Neural cell (in vitro differentiated cells): Measurements from ENCODE around the gene GALR2. TPM values are rescaled to one million over a fixed set of nuclear protein-coding genes. Genes with fewer than 3 reads are reported as not detected.

ENCODE experiments used
- H2AFZ ChIP-seq: fragments of 200-600, 300-800 bp; sonication (generic), shearing (Covaris generic); 2 replicates; pipeline ENCODE4 v1.6.0; 2014; ENCODE audit warnings: low read depth, mild to moderate bottlenecking, antibody characterized with exemption, low read length, moderate library complexity
- H3F3A ChIP-seq: fragments of 200-600 bp; shearing (Covaris generic); 2 replicates; pipeline ENCODE4 v1.6.1; 2016; ENCODE audit warnings: mild to moderate bottlenecking, moderate library complexity, mixed read lengths, antibody characterized with exemption, low read length; ENCODE audit not compliant: insufficient read depth, poor library complexity, severe bottlenecking
- H3K27ac ChIP-seq: fragments of 200-600, 300-800 bp; sonication (generic), shearing (Covaris generic); 2 replicates; pipeline ENCODE4 v1.5.1; 2014; ENCODE audit warnings: mild to moderate bottlenecking, low read length, moderate library complexity
- H3K27me3 ChIP-seq: fragments of 300-800, 200-600 bp; sonication (generic), shearing (Covaris generic); 2 replicates; pipeline ENCODE4 v1.6.0; 2014; ENCODE audit warnings: mild to moderate bottlenecking, low read depth, low read length, moderate library complexity; ENCODE audit not compliant: insufficient read depth
- H3K36me3 ChIP-seq: fragments of 300-800, 200-600 bp; sonication (generic), shearing (Covaris generic); 2 replicates; pipeline ENCODE4 v1.5.1; 2014; ENCODE audit warnings: mild to moderate bottlenecking, antibody characterized with exemption, low read length, moderate library complexity; ENCODE audit not compliant: insufficient read depth
- H3K4me2 ChIP-seq: fragments of 300-800, 200-600 bp; sonication (generic), shearing (Covaris generic); 2 replicates; pipeline ENCODE4 v1.6.0; 2014; ENCODE audit warnings: mild to moderate bottlenecking, low read length
- H3K4me3 ChIP-seq: fragments of 300-800, 200-600 bp; sonication (generic), shearing (Covaris generic); 2 replicates; pipeline ENCODE4 v1.5.1; 2014; ENCODE audit warnings: mild to moderate bottlenecking, low read length, moderate library complexity
- H3K79me2 ChIP-seq: fragments of 200-600 bp; shearing (Covaris generic); replicated peaks from 2 replicates; pipeline ENCODE4 v1.6.0; 2014; ENCODE audit warnings: mild to moderate bottlenecking, low read length, moderate library complexity; ENCODE audit not compliant: insufficient read depth
- H3K9ac ChIP-seq: fragments of 300-800, 200-600 bp; sonication (generic), shearing (Covaris generic); 2 replicates; pipeline ENCODE4 v1.6.1; 2016; ENCODE audit warnings: mild to moderate bottlenecking, low read length, mixed read lengths
- H3K9me2 ChIP-seq: fragments of 200-600 bp; shearing (Covaris generic); 2 replicates; pipeline ENCODE4 v1.6.1; 2016; ENCODE audit warnings: mild to moderate bottlenecking, low read length, mixed read lengths; ENCODE audit not compliant: insufficient read depth
- H3K9me3 ChIP-seq: fragments of 200-600, 300-800 bp; sonication (generic), shearing (Covaris generic); 2 replicates; pipeline ENCODE4 v1.6.1; 2016; ENCODE audit warnings: mild to moderate bottlenecking, mixed run types, low read length, moderate library complexity, mixed read lengths
- H4K20me1 ChIP-seq: fragments of 200-600 bp; shearing (Covaris generic); 2 replicates; pipeline ENCODE4 v1.6.1; 2016; ENCODE audit warnings: mild to moderate bottlenecking, mixed run types; ENCODE audit not compliant: insufficient read depth
- EZH2 ChIP-seq: fragments of 200-600, 300-800 bp; shearing (Covaris generic), sonication (generic); IDR thresholded peaks from 2 replicates; pipeline ENCODE4 v1.6.1; 2014; ENCODE audit warnings: antibody characterized with exemption, low read length, borderline replicate concordance, mild to moderate bottlenecking; ENCODE audit not compliant: insufficient read depth, poor library complexity, severe bottlenecking
- POLR2AphosphoS5 ChIP-seq: IDR thresholded peaks from 2 replicates; pipeline ENCODE4 v1.6.1; 2012
- REST ChIP-seq: IDR thresholded peaks from 2 replicates; pipeline ENCODE4 v1.6.1; 2012; ENCODE audit warnings: borderline replicate concordance
- SMC3 ChIP-seq: fragments of 450-650 bp; conservative IDR thresholded peaks from 2 replicates; pipeline ENCODE4 v1.6.1; 2014; ENCODE audit warnings: antibody characterized with exemption, mild to moderate bottlenecking, moderate library complexity; ENCODE audit not compliant: poor library complexity
- TAF1 ChIP-seq: IDR thresholded peaks from 2 replicates; pipeline ENCODE4 v1.6.1; 2012; ENCODE audit warnings: low read depth
- polyA plus RNA-seq: library from polyadenylated mRNA; depleted of rRNA; stranded (reverse); fragments of >200 nt; gene quantifications from 2 replicates; pipeline ENCODE4 v1.2.3, GENCODE V29; 2014
- small RNA-seq, 3 experiments: library from RNA; depleted of rRNA; stranded (forward); fragments of <200 nt; gene quantifications; one replicate each; pipeline ENCODE3, GENCODE V24; 2012

The GALR2 gene
- polyA plus RNA-seq, 1 donor from 2014 or later = not detected

GRCh38 chr17:76125391-76125675, 50.8 kb downstream of the GALR2 start:
- Histone ChIP-seq H3K4me2 (no peak overlapping the region), H3K9ac (no peak overlapping the region), H3K79me2 (no peaks in the 10 kb centered on the region), H3K4me3 (no peak overlapping the region), H3K9me3 (no peaks in the 10 kb centered on the region), H3K9me2 (no peaks in the 10 kb centered on the region), H3K27ac (no peak overlapping the region), H3K36me3 (no peaks in the 10 kb centered on the region), H2AFZ (no peak overlapping the region), H3F3A (no peaks in the 10 kb centered on the region), H3K27me3 (no peaks in the 10 kb centered on the region), H4K20me1 (no peaks in the 10 kb centered on the region)
- TF ChIP-seq TAF1 (no peak), POLR2AphosphoS5 (no peak), EZH2 (no peak), REST (no peak), SMC3 (no peak)

- TF ChIP-seq POLR2AphosphoS5 = no peak
- H4K20me1 ChIP-seq = no peaks in the 10 kb centered on the region
- H3K79me2 ChIP-seq = no peaks in the 10 kb centered on the region
- H3K9me3 ChIP-seq = no peaks in the 10 kb centered on the region
- no peaks in the 10 kb centered on the region for H3K36me3 ChIP-seq
- no peaks in the 10 kb centered on the region for H3F3A ChIP-seq
- H3K27me3 ChIP-seq = no peaks in the 10 kb centered on the region
- no peak overlapping the region for H3K4me3 ChIP-seq
- no peaks in the 10 kb centered on the region for H3K9me2 ChIP-seq
- no peak overlapping the region for H3K27ac ChIP-seq
- no peak overlapping the region for H2AFZ ChIP-seq
- H3K9ac ChIP-seq = no peak overlapping the region
- no peak overlapping the region for H3K4me2 ChIP-seq
Observed at GRCh38 chr17:76125922-76126321, 51.3 kb downstream of the GALR2 start.

Small RNA genes lying within 50 kb of the gene (small RNA-seq; reads per million reads assigned to genes)
- 0 to 5.1 (median 0.65) reads per million in 3 experiments for gene MIR6868

Other genes with a start within 250 kb of the GALR2 start
- 1.2 and 6.9 TPM in 2 replicates for gene UNC13D, start 230.4 kb upstream of the GALR2 start, polyA plus RNA-seq
- gene WBP2, start 219.4 kb upstream of the GALR2 start, polyA plus RNA-seq = 21.4 and 21.7 TPM in 2 replicates
- gene TRIM47, start 196.2 kb upstream of the GALR2 start, polyA plus RNA-seq = 0.54 and 0.67 TPM in 2 replicates
- gene TRIM65, start 177.8 kb upstream of the GALR2 start, polyA plus RNA-seq = 1.5 and 1.7 TPM in 2 replicates
- 91.2 and 115 TPM in 2 replicates for gene MRPL38, start 169.9 kb upstream of the GALR2 start, polyA plus RNA-seq
- gene FBF1, start 133.7 kb upstream of the GALR2 start, polyA plus RNA-seq = 11.7 and 13.5 TPM in 2 replicates
- gene ACOX1, start 95.6 kb upstream of the GALR2 start, polyA plus RNA-seq = 30.1 and 31.2 TPM in 2 replicates
- gene TEN1, start 95.5 kb upstream of the GALR2 start, polyA plus RNA-seq = 33.1 and 41.3 TPM in 2 replicates
- 29.2 and 42.8 TPM in 2 replicates for gene CDK3, start 73.9 kb upstream of the GALR2 start, polyA plus RNA-seq
- gene EVPL, start 47.5 kb upstream of the GALR2 start, polyA plus RNA-seq = not detected in 2 replicates
- gene SRP68, start 2.3 kb upstream of the GALR2 start, polyA plus RNA-seq = 22.3 and 26.3 TPM in 2 replicates
- 0.10 TPM in 1 of 2 replicates, not detected in the other for gene ZACN, start 4.4 kb downstream of the GALR2 start, polyA plus RNA-seq
- gene EXOC7, start 29.0 kb downstream of the GALR2 start, polyA plus RNA-seq = 146 and 180 TPM in 2 replicates
- gene FOXJ1, start 66.5 kb downstream of the GALR2 start, polyA plus RNA-seq = 0.56 and 0.84 TPM in 2 replicates
- 15.9 and 19.9 TPM in 2 replicates for gene RNF157, start 165.7 kb downstream of the GALR2 start, polyA plus RNA-seq
- 7.5 and 9.2 TPM in 2 replicates for gene UBALD2, start 190.6 kb downstream of the GALR2 start, polyA plus RNA-seq
- gene QRICH2, start 233.5 kb downstream of the GALR2 start, polyA plus RNA-seq = 17.3 and 26.5 TPM in 2 replicates